NCI-H446 (cell line): ENCODE results near the gene MAPT.
"Not testable (repeated sequence)": the region's sequence is repeated elsewhere in the genome, so short reads cannot be mapped to it uniquely, and the experiment has no call there.

Experiments
- DNase-seq, 2 experiments: peaks; one replicate each; lab custom pipeline; 2025; lab: John Stamatoyannopoulos, UW

MAPT gene

DNA sequence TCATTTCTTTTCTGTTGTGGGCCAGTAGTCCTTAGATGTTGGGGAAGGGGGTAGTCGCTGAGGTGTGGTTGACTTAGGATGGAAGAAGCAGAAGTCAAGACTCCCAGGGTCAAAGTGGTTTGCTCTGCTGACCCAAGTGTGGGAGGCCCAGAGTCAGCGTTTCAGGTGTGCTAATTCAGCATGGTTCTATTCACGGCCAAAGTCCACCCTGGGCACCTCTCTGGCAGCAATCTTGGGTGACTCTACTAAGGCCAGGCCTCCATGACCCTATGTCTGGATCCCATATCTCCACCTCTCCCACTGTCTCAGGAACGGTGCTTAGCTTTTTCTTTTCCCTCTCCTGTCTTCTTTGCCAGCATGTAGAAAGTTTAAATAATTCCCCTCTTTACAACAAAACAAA, 32.9 kb downstream of the MAPT start:
- no peak for DNase-seq

DNA sequence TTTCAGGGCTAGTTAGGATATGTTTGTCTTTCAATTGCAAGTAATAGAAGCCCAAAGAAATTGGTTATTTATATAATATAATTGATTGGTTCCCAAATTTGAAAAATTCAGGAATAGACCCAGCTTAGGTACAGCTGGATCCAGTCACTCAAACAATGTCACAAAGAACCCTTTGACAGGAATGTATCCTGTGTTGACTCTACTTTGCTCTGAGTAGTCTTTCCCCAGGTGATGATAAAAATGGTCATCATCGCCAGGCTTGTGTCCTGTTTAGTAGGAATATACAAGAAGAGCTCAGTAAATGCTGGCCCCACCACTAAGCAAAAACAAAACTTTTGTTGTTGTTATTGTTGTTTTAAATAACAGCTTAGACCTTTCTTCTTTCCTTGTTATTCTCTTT, 35.0 kb downstream of the MAPT start:
- DNase-seq = no peak

DNA sequence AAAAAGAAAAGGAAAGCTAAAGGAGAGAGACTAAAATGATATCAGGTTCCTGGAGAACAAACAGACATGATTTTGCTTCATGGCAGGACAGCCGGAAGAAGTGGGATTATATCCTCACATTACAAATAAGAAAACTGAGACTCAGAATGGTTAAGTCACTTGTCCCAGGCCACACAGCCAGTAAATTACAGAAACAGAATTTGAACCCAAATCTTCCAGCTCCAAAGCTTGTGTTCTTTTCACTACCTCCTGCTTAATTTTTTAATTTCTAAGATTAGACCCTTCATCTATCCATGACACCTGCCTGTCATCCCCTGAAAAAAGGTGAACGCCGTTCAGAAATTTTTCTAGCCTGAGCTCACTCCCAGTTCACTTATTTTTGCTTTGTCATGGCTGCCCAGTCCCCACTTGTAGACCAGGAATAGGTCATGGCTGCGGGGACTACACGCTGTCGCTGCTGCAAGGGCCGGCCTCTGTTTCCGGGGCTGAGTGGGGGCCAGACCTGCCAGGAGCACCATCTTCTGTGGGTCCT, 36.1 kb downstream of the MAPT start:
- no peak for DNase-seq

- no peak for DNase-seq
Measured at GRCh38 chr17:45931677-45932076, 37.3 kb downstream of the MAPT start.

DNA sequence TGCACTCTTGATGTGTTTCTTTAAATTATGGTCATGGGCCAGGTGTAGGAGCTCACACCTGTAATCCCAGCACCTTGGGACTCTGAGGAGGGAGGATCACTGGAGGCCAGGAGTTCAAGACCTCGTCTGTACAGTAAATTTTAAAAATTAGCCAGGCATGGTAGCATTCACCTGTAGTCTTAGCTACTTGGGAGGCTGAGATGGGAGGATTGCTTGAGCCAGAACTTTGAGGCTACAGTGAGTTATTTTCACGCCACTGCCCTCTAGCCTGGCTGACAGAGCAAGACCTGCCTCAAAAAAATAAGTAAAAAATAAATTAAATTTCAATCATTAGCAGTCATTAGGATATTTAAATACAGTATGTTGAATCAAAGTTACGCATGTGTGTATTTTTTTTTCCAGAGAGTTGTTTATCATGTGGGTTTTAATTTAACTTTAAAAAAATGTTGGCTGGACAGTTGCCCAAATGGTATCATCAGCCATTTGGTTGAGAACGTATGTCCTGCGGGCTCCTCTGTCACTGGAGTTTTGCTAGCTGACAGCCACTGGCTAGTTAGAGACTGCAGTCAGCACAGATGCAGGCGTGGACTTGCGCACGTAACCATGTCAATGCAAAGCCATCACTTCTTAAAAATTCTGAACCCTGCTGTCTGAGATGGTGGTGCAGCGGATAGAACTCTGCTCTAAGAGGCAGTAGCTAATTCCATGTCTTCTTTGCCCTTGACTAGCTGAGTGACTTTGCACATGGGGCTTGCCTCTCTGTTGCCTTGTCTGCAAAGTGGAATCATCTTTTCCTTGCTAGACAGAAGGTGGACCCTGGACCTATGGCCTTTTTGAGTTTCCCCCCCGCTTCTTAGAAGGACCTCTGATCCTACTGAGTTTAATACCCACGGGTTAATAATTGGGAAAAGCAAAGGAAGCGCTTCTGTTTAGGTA, 40.0 kb downstream of the MAPT start:
- DNase-seq = no peak

DNA sequence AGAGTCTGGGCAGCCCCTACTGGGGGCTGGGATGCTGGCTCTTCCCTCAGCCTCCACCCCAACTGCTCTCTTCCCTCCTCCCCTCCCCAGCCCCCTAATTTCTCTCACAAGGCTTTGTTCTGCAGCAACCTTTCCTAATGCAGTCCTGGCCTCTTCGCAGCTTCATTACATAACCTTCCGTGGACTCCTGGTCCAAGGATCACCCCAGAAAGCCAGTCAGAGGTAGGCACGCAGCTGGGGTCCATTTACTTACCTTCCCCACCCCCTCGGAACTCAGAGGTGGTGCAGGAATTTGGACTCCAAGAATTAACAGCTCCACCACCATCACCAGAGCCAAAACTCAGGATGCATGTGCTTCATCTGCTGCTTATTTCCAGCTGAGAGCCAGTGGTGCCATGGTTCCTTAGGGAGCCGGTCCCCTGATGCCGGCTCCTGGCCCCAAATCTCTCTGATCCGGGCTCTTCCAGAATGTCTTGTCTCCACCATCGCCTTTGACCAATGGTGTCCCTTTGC, 40.9 kb downstream of the MAPT start:
- DNase-seq = no peak

DNA sequence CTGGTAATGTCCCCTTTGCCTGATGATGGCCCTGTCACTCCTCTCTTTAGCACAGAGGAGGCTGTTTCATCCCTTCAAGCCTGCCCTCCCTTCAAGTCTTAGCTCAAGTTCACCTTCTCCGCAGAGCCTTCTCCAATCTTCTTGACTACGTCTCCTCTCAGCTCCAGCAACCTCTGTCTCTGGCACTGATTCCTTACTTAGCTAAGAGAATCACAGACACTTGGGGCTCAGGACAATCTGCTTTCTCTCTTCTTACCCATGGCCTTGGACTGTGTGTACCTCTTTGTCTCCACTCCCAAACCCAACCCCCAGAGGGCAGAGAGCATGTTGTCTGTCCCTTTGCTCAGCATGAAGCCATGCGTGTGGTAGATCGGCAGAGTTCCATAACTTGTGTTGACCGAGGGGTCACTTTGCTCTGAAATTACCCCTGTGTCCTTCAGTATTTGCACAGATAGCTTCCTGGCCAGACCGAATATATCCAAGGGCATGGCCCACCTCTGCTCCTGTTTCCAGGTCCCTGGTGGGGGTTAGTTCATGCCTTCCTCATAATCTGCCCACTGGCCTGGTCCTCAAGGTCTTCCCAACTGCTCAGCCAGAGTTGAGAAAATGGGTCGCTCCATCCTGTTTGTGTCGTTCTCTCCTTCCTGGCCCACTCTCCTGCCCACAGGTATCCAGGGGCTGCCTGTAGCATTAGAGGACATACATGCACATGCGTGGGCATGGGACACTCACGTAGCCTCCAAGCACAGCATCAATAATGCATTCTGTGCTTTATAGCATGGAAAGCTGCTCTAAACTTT, 41.6 kb downstream of the MAPT start:
- DNase-seq = no peak

DNA sequence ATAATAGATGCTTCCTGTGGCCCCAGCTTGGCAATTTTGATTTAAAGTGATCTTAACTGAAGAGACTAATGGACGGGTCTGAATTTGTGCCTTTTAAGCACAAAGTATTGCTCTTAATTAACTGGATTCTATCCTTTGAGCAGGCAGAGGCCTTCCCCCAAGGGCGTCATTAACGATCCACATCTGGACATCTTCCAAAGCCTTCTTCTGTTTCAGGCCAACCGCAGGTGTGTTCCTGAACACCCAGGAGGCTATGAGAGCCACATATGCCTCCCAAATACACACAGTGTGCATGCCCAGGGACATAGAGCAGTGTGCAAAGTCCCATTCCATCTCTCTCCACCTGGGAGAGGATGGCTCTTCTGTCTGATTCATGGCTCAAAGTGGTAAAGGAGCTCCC, 42.3 kb downstream of the MAPT start:
- DNase-seq = no peak

DNA sequence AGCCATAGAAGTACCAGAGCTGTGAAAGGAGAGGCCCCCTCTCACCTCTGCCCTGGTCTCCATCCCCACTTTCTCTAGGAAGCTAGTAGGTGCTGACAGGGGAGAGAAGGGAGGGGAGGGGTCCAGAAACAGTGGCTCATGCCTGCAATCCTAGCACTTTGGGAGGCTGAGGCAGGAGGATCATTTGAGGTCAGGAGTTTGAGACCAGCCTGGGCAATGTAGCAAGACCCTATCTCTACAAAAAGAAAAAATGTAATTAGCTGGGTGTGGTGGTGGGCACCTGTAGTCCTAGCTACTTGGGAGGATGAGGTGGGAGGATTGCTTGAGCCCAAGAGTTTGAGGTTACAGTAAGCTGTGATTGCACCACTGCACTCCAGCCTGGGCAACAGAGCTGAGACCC, 42.8 kb downstream of the MAPT start:
- DNase-seq = not testable (repeated sequence)

GRCh38 chr17:45939395-45939794, 45.0 kb downstream of the MAPT start:
- no peak for DNase-seq

GRCh38 chr17:45940293-45940692, 45.9 kb downstream of the MAPT start:
- DNase-seq = peak in 1 of 2 experiments; percentile 51

GRCh38 chr17:45940826-45941225, 46.5 kb downstream of the MAPT start:
- peak; percentile 73 to 88 for DNase-seq

- DNase-seq = no peak
Measured at GRCh38 chr17:45941395-45941794, 47.0 kb downstream of the MAPT start.

DNA sequence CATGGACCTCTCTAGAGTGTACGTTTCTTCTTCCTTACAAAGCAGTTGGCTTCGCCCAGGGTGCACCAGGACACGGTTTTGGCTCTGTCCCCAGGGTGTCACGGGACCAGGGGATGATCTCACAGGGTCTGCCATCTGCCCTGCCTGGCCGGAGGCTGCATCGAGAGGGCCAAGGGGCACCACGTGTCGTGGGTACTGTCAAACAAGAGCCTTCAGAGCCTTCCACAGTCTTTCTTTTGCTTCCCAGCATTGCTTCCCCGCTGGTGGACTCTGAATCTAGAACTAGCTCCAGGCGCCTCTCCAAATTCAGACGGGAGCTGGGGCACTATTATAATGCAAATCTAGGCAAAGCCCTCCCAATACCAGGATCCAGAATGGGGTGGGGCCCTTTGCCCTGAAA, 47.9 kb downstream of the MAPT start:
- peak; percentile 91 to 98 for DNase-seq

GRCh38 chr17:45946841-45947256, 52.5 kb downstream of the MAPT start:
- DNase-seq = peak in 1 of 2 experiments; percentile 51

- DNase-seq = no peak
Measured at GRCh38 chr17:45948498-45948880, 54.1 kb downstream of the MAPT start.

GRCh38 chr17:45948881-45949624, 54.7 kb downstream of the MAPT start:
- DNase-seq = no peak

DNA sequence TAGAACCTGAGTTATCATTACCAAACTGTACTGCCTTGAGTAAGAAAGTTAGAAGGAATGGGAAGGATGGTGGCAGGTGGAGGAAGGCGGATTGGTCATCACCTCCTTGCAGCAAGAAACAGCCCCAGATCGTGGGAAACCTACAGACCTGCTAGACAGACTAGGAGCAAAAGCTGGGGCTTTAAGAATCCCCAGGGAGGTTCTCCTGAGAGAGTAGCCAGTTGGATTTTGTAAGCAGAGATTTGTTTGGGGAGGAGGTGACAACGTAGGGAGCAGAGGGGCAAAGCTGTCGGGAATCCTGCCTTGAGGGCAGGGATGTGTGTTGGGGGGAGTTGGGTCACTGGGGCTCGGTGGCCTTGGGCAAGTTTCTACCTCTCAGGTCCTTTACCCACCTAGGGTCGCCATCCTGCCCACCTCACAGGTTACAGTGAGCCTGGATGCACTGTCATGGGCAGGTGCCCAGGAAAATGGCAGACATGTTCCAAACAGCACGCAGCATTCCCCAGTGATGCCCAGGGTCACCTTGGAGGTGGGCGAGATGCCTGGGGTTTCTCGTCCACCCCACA, 55.5 kb downstream of the MAPT start:
- DNase-seq = no peak

DNA sequence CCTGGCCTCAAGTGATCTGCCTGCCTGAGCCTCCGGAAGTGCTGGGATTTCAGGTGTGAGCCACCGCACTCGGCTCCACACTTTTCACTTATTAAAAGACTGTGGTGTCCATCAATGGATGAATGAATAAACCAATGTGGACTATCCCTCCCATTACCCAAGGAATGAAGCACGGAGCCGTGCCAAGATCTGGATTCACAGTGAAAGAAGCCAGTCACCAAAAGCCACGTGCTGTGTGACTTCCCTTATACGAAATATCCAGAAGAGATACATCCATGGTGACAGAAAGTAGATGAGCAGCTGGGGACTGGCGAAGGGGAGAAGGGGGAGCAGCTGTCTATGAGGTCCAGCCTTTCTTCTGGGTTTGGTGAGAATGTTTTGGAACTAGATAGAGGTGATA, 56.5 kb downstream of the MAPT start:
- DNase-seq = no peak

DNA sequence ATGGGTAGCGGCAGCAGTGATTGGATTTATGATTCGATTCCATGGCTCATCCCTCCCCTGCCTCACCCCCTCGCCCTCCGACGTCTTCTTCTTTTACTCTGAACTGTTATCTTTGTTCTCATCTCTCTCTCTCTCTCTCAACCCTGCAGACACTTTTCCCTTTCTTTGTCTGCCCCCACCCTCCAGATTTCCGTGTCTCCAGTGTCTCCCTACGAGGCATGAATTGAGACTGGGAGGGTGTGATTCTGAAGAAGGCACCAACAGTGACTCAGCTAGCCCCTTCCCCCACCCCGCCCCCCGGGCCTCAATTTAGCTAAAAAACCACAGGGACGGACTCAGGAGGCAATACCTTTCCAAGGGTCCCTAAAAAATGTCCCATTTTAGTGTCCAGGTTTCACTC, 57.0 kb downstream of the MAPT start:
- no peak for DNase-seq

GRCh38 chr17:45951941-45952340, 57.6 kb downstream of the MAPT start:
- DNase-seq = no peak
